ENCODE measurements around the gene ADA.
"Not testable (repeated sequence)": the region's sequence is repeated elsewhere in the genome, so short reads cannot be mapped to it uniquely, and the experiment has no call there.

ADA gene

DNA sequence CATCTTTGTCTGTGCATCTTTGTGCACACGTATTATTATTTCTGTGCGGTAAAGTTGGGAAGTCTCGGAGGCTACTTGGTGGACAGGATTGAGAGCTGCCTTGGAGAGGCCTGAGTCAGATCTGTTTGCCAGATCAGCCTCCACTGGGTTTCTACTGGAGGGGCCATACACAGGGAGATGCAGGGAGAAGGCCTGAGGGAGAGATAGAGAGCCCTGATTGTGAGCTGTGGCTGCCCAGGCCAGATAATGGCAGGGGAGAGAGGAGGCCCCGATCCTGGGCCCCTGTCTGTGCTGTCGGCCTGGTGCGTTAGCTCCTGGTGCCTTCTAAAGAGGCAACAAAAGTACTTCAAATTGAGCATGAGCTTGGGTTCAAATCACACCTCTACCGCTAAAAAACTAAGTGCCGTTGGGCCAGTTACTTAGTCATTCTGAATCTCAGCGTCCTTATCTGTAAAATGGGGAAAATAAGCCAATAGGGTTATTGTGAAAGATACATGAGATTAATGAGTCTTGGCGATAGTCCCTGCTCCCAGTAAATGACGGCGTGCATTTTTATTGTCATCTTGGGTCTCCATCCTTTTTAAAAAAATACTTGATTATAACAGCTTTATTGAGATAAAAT, 27.6 kb upstream of the ADA start:
- DNase-seq (ENCODE audit: low spot score) = no peak

DNA sequence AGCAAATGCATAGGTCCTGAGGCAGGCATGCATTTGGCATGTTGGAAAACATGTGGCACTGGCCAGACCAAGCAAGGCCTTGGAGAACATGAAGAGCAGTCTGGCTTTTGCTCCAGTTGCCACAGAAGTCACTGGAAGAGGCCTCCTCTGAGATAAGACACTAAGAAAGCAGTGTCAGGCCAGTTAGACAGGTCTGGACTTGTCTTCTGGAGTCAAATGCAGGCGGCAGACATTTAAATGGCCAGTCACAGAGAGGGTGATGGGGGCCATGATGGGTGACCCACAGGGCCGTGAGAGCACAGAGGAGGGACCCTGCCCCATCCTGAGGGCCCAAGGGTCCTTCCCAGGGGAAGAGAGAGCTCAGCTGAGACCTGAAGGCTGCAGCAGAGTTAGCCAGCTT, 26.7 kb upstream of the ADA start:
- no peak for DNase-seq (ENCODE audit: low spot score)

DNA sequence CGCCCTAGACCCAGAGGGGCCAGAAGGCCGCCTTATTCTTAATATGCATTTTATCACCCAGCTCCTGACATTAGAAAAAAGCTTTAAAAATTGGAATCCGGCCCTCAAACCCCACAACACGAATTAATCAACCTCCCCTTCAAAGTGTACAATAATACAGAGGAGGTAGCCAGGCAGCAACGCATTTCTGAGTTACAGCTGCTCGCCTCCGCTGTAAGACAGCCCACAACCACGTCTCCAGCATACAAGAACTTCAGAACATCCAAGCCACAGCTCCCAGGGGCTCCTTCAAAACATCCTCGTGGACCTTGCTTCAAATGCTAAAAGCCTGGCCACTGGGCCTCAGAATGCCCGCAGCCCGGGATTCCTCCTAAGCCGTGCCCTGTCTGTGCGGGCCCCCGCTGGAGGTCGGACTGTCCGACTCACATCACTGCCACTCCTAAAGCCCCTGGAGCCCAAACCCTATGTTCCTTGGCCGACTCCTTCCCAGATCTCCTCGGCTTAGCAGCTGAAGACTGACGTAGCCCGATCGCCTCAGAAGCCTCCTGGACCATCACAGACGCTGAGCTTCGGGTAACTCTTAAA, 20.9 kb upstream of the ADA start:
- not testable (repeated sequence) for DNase-seq (ENCODE audit: low spot score)

DNA sequence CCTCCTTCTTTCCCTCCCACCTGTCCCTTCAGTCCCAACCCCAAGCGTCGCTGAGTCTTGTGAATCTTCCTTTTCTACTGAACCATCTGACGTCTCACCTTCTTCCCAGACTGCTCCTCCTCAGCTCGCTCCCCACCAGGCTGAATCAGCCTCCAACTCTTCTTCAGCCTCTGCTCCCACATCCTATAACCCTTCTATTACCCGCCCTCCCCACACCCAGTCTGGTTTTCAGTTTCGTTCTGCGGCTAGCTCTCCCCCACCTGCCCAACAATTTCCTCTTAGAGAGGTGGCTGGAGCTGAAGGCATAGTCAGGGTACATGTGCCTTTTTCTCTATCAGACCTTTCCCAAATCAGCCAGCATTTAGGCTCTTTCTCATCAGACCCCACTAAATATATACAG, 20.0 kb upstream of the ADA start:
- not testable (repeated sequence) for DNase-seq (ENCODE audit: low spot score)

DNA sequence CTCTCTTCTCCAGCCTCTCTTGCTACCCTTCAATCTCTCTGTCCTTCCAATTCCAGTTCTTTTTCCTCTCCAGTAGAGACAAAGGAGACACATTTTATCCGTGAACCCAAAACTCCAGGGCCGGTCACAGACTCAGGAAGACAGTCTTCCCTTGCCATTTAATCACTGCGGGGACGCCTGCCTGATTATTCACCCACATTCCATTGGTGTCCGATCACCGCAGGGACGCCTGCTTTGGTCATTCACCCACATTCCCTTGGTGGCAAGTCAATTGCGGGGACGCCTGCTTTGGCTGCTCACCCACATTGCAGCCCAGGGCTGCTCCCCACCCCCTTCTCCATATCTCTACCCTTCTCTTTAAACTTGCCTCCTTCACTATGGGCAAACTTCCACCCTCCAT, 19.4 kb upstream of the ADA start:
- DNase-seq (ENCODE audit: low spot score) = not testable (repeated sequence)

DNA sequence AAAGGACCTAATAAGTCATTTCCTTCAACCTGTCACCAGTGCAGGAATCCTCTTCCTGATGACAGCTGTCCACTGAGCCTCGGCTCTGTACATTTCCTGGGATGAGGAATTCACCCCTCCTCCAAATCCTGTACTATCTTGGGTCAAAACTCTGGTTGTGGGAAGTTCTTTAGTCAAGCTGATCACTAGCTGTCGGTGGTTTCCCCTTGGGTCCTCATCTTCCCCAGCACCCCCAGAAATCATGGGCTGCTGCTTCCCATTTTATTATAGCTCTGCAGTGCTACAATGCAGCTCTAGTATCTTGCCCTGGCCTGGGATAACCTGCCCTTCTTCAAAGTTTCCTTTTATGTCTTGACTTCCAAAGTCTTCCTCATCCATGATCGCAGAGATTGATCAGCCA, 14.6 kb upstream of the ADA start:
- no peak for DNase-seq (ENCODE audit: low spot score)

DNA sequence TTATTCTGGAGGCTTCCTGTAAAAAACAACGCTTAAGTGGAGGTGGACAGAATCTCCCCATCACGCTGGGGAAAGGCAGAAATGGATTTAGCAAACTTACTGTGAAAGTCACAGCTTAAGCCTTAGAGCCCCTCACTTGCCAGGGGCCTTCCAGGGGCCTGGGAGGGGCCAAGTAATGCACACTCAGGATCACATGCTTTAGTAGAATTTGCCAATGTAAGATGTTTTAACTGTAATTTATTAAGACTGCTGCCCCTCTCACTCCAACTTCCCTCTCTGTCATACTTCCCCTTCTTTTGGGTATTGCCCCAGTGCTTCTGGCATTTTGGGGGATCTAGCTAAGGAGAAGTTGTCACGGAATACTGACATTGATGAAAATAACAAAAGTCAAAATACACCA, 12.6 kb upstream of the ADA start:
- no peak for DNase-seq (ENCODE audit: low spot score)

DNA sequence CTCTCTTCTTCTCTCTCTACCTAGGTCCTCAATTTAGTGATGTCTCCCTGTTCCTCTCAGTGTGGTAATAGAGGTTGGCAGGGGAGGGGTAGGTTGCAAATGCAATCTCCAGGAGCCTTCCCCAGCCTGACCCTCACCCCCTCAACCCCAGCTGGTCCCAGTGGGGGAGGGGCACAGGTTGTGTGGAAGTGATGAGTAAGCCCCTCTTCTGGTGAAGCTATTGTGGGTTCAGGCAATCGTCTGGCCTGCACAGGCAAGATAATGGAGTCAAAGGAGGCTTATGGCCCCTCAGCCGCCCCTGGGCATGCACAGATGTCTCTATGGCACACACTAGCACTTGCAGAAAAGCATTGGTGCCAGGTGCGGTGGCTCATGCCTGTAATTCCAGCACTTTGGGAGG, 10.8 kb upstream of the ADA start:
- no peak for DNase-seq (ENCODE audit: low spot score)

DNA sequence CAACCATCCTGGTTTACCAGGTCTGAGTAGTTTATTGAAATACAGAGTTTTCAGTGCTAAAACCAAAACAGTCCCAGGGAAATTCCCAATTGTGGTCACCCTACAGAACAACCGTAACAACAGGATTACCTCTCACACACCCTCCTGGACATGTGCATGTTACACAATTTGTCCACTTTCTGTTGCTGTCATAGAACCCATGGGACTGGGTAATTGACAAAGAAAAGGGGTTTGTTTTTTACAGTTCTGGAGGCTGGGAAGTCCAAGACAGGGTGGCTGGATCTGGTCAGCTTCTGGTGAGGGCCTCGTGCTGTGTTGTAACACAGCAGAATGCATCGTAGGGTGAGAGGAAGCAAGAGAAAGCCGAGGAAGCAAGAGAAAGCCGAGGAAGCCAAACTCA, 9.1 kb upstream of the ADA start:
- DNase-seq (ENCODE audit: low spot score) = no peak

DNA sequence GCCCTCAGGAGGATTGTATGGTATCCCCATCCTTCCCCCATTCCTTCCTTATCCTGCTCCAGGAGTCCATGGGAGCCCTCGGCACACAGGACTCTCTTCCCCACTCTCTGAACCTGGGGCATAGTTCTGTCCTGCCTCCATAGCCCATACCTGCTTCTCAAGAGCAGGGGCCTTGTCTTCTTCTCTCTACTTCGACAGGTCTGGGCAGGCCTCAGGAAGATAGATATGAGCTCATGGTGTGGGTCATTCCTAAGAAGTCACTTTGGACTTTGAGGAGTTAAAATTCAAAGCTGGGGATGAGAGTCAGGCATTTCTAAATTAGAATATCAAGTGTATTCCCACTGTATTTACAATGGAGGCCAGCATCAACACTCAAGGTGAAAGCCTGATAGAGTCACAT, 8.4 kb upstream of the ADA start:
- DNase-seq (ENCODE audit: low spot score) = no peak

DNA sequence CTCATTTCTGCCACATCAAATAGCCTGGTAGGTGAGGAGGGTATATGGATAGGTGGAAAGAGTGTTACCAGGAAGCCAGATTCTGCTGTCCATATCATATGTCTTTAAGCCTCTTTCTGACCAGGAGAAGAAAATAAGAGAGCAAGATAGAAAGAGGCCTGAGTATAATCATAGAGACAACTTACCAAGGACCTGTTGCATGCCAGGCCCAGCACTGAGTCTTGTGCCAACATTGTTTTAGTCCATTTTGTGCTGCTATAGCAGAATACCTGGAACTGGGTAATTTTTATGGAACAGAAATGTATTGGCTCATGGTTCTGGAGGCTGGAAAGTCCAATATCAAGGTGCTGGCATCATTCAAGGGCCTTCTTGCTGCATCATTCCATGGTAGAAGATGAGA, 7.3 kb upstream of the ADA start:
- no peak for DNase-seq (ENCODE audit: low spot score)

DNA sequence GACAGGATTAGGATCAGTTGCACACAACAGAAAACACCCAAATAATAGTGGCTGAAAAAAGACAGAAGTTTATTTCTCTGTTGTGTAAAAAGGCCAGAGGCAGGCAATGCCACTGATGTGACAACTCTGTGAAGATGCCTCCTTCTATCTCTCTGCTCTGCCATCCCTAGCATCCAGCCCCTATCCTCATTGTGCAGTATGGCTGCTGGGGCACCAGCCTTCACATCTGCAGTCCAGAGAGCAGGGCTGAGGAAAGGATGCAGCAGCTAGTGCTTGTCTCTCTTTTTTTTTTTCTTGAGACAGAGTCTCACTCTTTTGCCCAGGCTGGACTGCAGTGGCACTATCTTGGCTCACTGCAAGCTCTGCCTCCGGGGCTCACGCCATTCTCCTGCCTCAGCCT, 6.4 kb upstream of the ADA start:
- DNase-seq (ENCODE audit: low spot score) = no peak

DNA sequence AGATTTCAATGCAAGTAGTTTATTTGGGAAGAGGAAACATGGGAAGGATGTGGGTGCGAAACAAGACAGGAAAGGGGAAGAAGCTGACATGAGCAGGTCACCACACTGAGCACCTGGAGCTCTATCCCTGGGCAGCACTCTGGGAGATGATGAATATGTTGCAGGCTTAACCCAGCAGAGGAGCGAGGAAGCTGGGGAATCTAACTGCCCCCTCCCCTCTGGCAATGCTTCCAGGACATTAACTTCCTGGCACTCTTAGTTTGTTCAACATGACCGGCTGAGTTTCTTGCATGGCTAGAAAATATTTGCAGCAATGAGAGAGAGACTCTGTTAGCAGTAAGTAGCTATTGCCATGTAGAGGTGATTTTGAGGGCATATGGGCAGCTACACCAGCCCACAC, 4.9 kb upstream of the ADA start:
- DNase-seq (ENCODE audit: low spot score) = no peak

DNA sequence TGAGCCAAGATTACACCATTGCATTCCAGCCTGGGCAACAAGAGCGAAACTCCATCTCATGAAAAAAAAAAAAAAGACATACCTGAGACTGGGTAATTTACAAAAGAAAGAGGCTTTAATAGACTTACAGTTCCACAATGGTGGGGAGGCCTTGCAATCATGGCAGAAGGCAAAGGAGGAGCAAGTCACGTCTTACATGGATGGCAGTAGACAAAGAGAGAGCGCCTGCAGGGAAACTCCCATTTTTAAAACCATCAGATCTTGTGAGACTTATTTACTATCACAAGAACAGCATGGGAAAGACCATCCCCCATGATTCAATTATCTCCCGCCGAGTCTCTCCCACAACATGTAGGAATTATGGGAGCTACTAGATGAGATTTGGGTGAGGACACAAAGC, 2.7 kb upstream of the ADA start:
- not testable (repeated sequence) for DNase-seq (ENCODE audit: low spot score)

DNA sequence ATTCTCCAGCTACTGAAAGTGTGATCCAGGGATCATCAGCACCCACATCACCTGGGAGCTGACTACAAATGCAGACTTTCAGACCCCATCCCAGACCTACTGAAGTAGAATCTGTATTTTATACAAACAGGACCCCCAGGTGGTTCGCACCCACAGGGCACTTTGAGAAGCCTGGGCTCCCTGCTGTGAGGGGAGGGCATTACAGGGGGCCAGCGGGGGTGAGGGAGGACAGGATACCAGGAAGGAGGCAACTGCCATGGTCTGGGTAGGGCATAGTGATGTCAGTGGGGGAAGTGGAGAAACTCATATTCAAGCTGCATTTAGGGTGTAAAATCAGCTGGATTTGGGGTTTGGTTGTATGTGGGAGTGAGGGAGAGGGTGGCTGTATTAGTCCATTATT, 2.0 kb upstream of the ADA start:
- DNase-seq (ENCODE audit: low spot score) = no peak

DNA sequence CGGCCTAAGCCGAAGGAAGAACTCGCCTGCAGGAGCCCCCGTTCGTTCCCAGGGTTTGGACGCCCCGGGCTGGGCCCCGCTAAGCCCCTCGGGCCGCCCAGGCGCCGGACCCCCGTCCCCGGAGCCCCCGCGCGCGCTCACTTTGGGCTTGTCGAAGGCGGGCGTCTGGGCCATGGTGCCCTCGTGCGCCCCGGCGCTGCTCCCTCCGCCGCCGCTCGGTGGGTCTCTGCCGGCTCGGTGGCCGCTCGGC, 140 bp downstream of the ADA start:
- DNase-seq (ENCODE audit: low spot score) = no peak

DNA sequence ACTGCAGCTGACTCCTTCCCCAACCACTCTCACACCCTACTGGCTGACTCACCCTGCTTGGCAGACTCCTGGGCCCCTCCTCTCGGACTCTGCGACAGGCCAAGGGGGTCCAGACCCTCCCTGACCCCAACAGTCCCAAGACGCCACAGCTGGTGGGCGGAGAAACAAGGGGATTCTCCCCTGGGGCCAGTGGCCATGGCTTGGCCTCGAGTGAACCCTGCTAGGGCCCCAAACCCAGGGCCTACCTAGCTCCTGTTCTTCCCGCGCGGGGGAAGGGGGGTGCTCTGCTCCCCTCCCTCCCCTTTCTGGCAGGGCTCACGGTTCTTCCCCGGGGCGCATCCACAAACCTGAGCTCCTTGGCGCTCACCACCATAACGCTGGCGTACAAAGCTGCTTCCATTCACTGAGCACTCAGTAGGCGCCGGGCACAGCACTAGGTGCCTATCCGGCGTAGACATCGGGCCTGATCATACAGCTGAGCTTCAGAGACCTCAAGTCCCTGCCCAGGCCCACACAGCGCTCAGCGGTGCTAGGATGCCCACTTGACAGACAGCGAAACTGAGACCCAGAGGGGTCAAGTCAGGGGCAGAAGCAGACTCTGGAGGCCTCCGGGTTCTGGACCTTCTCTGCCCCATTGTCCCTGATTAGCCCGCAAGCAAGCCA, 597 bp downstream of the ADA start:
- DNase-seq (ENCODE audit: low spot score) = no peak

DNA sequence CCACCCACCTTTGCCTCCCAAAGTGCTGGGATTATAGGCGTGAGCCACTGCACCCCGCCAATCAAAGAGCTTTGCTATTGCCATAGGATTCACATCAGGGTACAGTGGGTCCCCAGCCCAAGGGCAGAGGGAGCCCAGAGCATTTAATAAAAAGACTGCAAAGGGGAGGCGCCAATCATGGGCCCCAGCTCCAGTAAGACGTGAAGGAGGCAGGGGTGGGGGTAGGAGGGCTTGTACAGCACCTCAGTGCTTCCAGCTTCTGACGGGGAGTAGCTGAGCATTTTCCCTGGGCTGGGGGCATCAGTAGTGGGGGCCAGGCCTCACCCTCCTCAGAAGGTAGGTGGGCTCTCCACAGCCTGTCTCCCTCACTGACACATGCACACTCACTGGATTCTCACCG, 1.5 kb downstream of the ADA start:
- DNase-seq (ENCODE audit: low spot score) = no peak

DNA sequence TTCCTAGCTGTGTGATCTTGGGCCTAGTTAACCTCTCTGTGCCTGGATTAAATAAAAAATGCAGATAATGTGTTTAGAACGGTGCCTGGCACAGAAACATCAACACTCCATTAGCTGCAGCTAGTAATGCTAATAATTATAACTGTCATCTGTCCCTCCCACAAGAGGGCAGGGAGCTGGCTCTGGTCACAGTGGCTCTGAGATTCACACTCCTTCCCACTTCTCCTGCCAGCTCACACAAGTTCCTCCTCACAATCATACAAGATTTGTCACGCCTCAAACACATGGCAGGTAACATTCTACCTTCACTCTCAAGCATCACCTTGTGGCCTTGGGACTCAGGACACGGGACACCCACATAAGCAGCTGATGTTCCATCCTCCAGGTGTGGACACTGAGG, 2.4 kb downstream of the ADA start:
- DNase-seq (ENCODE audit: low spot score) = no peak

DNA sequence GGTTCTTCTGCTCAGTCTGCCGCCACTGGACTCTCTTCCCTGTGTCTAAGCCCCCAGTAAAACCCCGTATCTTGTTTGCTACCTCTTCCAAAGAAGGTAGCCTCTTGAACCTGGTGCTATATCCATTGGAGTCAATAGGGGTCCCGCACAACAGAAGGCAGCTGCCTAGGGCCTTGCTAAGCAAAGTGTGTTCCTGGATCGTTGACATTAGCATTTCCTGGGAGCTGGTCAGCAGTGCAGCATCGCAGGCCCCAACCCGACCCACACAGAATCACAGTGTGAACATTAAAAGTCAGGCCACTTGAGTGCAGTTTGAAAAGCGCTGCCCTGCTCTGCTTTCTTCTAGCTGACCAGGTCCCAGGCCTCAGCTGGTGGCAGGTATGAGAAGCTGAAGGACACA, 2.9 kb downstream of the ADA start:
- DNase-seq (ENCODE audit: low spot score) = no peak

DNA sequence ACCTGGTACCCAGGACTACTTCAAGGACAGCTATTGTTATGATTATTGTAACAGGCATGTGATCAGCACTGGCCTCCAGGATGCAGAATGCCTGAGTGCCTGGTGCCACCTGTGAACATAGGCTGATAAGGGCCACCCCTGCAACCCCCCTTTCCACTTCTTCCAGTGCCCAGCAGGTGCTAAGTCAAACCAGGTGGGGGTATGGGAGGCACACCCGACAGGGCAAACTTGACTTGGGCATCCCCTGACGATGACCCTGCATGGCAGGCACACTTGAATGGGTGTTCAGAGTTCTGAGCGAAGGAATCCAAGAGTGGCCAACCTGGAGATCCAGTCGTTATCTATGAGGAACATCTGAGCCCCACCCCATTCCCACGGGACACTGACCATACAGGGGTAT, 3.4 kb downstream of the ADA start:
- no peak for DNase-seq (ENCODE audit: low spot score)

DNA sequence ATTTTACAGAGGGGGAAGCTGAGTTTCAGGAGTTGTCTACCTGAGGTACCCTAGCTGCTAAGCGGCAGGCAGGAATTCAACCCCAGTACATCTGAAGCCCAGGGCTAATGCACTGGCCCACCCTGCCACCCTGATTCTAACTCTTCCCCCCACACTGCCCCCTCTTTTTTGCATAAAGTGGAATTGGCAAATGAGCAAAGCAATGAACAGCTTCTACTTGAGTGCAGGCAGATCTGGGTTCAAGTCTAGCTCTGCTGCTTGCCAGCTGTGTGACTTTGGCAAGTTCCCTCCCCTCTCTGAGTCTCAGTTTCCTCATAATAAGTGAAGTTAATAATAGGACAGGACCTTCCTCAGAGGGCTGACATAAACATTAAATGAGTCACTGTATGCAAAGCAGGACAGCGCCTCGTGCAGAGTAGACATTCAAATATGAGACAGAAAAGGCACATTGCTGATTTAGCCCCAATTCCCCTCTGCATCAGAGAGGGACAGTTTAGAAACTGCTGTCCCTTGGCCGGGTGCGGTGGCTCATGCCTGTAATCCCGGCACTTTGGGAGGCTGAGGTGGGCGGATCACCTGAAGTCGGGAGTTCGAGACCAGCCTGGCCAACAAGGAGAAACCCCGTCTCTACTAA, 4.7 kb downstream of the ADA start:
- DNase-seq (ENCODE audit: low spot score) = no peak

DNA sequence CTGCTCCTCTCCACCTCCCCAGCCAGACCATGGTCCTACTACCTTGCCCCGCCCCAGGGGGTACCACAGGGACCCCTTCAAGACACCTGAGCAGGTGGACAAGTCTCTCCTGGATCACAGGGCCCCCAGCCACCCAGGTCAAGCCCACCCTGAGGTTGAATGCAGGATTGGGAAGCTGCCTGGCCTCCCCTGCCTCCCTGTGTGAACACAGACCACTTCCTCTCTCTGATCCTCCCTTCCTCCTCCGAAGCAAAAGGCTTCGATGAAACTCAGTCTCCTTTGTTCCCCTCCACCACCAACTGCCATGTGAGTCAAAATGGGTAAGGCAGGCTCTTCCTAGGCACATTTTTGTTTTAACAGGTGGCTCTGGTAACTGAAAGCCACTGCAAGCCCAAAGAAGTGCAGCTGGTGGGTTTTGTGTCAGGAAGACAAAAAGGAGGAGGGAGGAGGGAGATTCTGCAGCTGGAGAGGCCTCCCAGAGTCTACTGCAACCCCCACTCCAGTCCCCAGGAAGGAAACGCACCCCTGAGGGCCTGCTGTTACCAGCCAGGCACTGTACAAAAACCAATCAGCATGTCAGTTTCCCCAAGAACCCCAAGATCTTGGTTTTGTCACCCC, 5.4 kb downstream of the ADA start:
- no peak for DNase-seq (ENCODE audit: low spot score)

Measured in Ammon's horn (tissue), 1 donor.